Measurements from ENCODE around the gene DCAF8.

GRCh38 chr1:160236806-160237205 lies 25.5 kb downstream of the DCAF8 start:
- TF ChIP-seq CTCF (IDR thresholded peaks at IDR 0.05; ENCODE audit: extremely low read depth in 1 of 2, insufficient read depth in 1 of 2, low read depth in 1 of 2, low read length in 2 of 2) (no peak), EZH2 (IDR thresholded peaks at IDR 0.05; ENCODE audit: borderline replicate concordance, low read depth, low read length, severe bottlenecking) (no peak), MYC (IDR thresholded peaks at IDR 0.05; ENCODE audit: low read depth, low read length) (no peak), MAX (IDR thresholded peaks at IDR 0.05; ENCODE audit: insufficient read depth, insufficient read length) (no peak), POLR2A (IDR thresholded peaks at IDR 0.05; ENCODE audit: low read depth, low read length) (no peak)

Measured in endothelial cell of umbilical vein (primary cell).